Esophagus muscularis mucosa (tissue), 4 donors: ENCODE data around the gene RRP15. TPM values are rescaled to one million over a fixed set of nuclear protein-coding genes. Genes with fewer than 3 reads are reported as not detected.
A peak's percentile ranks its signal among the peaks of the same experiment; 100 is the strongest.

Experiments
- DNase-seq: peaks from one replicate; pipeline ENCODE4 v3.0.0-alpha.2; 2017; ENCODE audit errors: extremely low spot score
- H3K27ac ChIP-seq, 4 donors: fragments of 200-600 bp; sonication (generic); replicated peaks in 1 of 4; 1 replicate in 3 of 4; 2 replicates in 1 of 4; pipeline ENCODE4 v1.5.1; 2016 to 2019; ENCODE audit warnings: mild to moderate bottlenecking in 1 of 4
- H3K27me3 ChIP-seq, 4 donors: fragments of 200-600 bp; sonication (generic); one replicate each; pipeline versions ENCODE4 v1.5.1 to v1.6.0; 2016 to 2019
- H3K36me3 ChIP-seq, 4 donors: fragments of 200-600 bp; sonication (generic); one replicate each; pipeline ENCODE4 v1.5.1; 2016 to 2019
- H3K4me1 ChIP-seq, 4 donors: fragments of 200-600 bp; sonication (generic); one replicate each; pipeline ENCODE4 v1.5.1; 2016 to 2019
- H3K4me3 ChIP-seq, 4 donors: fragments of 200-600 bp; sonication (generic); 1 replicate in 2 of 4; 2 replicates in 2 of 4; pipeline ENCODE4 v1.5.1; 2016 to 2019; ENCODE audit warnings: mild to moderate bottlenecking in 4 of 4, moderate library complexity in 1 of 4
- H3K9me3 ChIP-seq, 4 donors: fragments of 200-600 bp; sonication (generic); 1 replicate in 3 of 4; 2 replicates in 1 of 4; pipeline ENCODE4 v1.5.1; 2016 to 2019
- CTCF ChIP-seq, 3 experiments: fragments of 200-600 bp in 2 of 3; fragments of 450-650 bp in 1 of 3; sonication (generic) in 2 of 3; IDR thresholded peaks; one replicate each; pipeline ENCODE4 v1.5.1; 2017 to 2019; ENCODE audit warnings: antibody characterized with exemption in 3 of 3, mild to moderate bottlenecking in 2 of 3, moderate library complexity in 1 of 3
- EP300 ChIP-seq: sonication (generic); formaldehyde crosslinking; IDR thresholded peaks from one replicate; pipeline ENCODE4 v1.6.1; 2017; ENCODE audit warnings: antibody characterized with exemption
- POLR2A ChIP-seq: fragments of 450-650 bp; IDR thresholded peaks from one replicate; pipeline ENCODE4 v1.6.1; 2017; ENCODE audit warnings: antibody characterized with exemption, moderate library complexity, mild to moderate bottlenecking, low read depth
- POLR2AphosphoS5 ChIP-seq, 2 donors: sonication (generic); formaldehyde crosslinking; IDR thresholded peaks; one replicate each; pipeline ENCODE4 v1.6.1; 2017; ENCODE audit warnings: antibody characterized with exemption in 2 of 2
- WGBS: methylation state at CpG from one replicate; pipeline ENCODE4 v1.1.5; 2018; 5-methylcytosine and 5-hydroxymethylcytosine counted together
- intact Hi-C: fragments of 100-400 bp; cut with DNase I; formaldehyde crosslinking; loops from one replicate; pipeline ENCODE4 v1.15.1; 2023
- total RNA-seq, 4 donors: library from RNA; depleted of rRNA; stranded (reverse); fragments of >200 nt; gene quantifications; one replicate each; pipeline versions ENCODE4 v1.1.0 to v1.2.1, GENCODE V29; 2016

Gene RRP15
- total RNA-seq, 4 donors from 2014 or later = 7.0 to 9.9 (median 8.1) TPM

GRCh38 chr1:218323568-218324225 lies 38.6 kb downstream of the RRP15 start:
- Histone ChIP-seq H3K36me3 (peaks cover 20 to 26% (median 21%) of the 10 kb centered on the region in 4 donors), H3K4me3 (no peak overlapping the region), H3K9me3 (no peaks in the 10 kb centered on the region), H3K4me1 (no peaks in the 10 kb centered on the region), H3K27me3 (no peaks in the 10 kb centered on the region), H3K27ac (no peak overlapping the region)
- no peak for TF ChIP-seq EP300
- no peak for TF ChIP-seq CTCF (IDR thresholded peaks at IDR 0.05)
- no peak for TF ChIP-seq POLR2AphosphoS5 (IDR thresholded peaks at IDR 0.05)
- no peak for TF ChIP-seq POLR2A
- 94% methylated on average over 19 of the region's 21 CpGs for WGBS
- DNase-seq = no peak
- intact Hi-C loops = no loop called here

DNA sequence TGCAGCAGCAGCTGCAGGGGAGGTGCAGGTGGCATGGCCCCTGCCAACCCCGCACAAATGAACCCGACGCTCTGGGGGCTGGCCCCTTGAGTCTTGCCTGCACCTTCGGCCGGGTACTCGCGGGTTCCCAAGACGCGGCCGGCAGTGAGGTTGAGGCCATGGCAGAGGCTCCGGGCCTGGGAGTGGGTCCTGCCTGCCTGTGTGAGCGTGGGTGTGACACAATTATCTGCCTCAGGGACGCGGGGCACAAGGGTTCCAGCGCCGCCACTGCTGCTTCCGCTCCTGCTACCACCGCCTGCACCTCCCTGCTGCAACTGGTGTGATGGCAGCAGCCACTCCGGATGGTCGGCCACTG lies 39.1 kb downstream of the RRP15 start:
- intact Hi-C loops = no loop called here

GRCh38 chr1:218328769-218329168 lies 43.7 kb downstream of the RRP15 start:
- Histone ChIP-seq H3K27me3 (no peaks in the 10 kb centered on the region), H3K4me3 (no peak overlapping the region), H3K27ac (no peak overlapping the region), H3K4me1 (no peaks in the 10 kb centered on the region), H3K9me3 (no peaks in the 10 kb centered on the region), H3K36me3 (peaks cover 8 to 14% (median 10%) of the 10 kb centered on the region in 4 donors)
- intact Hi-C loops = loop anchor here (5.0 kb wide), 1 partner anchor 1334 kb away; no protein-coding TSS in a partner anchor
- WGBS = 67% methylated on average over 3 of the region's 3 CpGs
- no peak for TF ChIP-seq POLR2A
- no peak for TF ChIP-seq EP300
- no peak for TF ChIP-seq POLR2AphosphoS5 (IDR thresholded peaks at IDR 0.05)
- no peak for TF ChIP-seq CTCF (IDR thresholded peaks at IDR 0.05)
- DNase-seq = no peak

More for the DNA sequence above, 39.1 kb downstream of the RRP15 start:
- Histone ChIP-seq H3K9me3 (no peaks in the 10 kb centered on the region), H3K36me3 (peaks cover 20 to 26% (median 21%) of the 10 kb centered on the region in 4 donors), H3K4me3 (no peak overlapping the region), H3K4me1 (no peaks in the 10 kb centered on the region), H3K27ac (no peak overlapping the region), H3K27me3 (no peaks in the 10 kb centered on the region)
- TF ChIP-seq POLR2A = no peak
- no peak for TF ChIP-seq POLR2AphosphoS5 (IDR thresholded peaks at IDR 0.05)
- TF ChIP-seq EP300 = no peak
- no peak for TF ChIP-seq CTCF (IDR thresholded peaks at IDR 0.05)
- DNase-seq = no peak
- 90% methylated on average over 10 of the region's 20 CpGs for WGBS

DNA sequence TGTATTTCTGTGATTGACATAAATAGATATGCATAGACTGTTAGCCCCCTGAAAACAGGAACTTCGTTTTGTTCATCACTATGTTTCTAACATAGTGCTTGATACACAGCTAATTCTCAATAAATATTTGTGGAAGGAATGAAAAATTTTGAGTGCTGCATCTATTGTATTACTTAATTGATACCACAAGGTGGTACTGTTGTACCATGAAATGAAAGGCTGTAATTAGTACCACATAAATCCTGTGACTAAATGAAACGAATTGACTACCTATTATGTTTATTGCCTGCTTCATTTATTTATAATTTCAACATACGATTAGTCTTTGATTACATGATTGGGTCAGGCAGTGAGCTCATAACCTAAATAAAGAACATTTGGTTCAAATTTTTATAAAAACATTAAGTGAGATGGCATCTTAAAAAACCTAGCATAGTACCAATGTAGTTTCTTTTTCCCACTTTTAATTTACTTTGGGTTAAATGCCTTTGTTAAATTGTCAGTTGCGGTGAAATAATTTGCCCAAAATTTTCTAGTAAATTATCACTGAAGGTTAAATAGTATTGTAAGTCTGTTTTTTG lies 45.0 kb downstream of the RRP15 start:
- Histone ChIP-seq H3K36me3 (peaks cover 0 to 6% (median 3%) of the 10 kb centered on the region in 4 donors), H3K27me3 (no peaks in the 10 kb centered on the region), H3K27ac (no peak overlapping the region), H3K9me3 (no peaks in the 10 kb centered on the region), H3K4me3 (no peak overlapping the region), H3K4me1 (no peaks in the 10 kb centered on the region)
- TF ChIP-seq POLR2A (no peak), CTCF (IDR thresholded peaks at IDR 0.05) (peak; percentile 64 to 70 (median 70))
- 26% methylated on average over 4 of the region's 4 CpGs for WGBS
- no peak for DNase-seq
- intact Hi-C loops = loop anchor here (10.0 kb wide), 2 partner anchors 1085 to 1485 kb away; no protein-coding TSS in a partner anchor
